IMR-90 (cell line): ENCODE data around the gene PRKD1. TPM values are rescaled to one million over a fixed set of nuclear protein-coding genes. Genes with fewer than 3 reads are reported as not detected.

ENCODE experiments used
- ATAC-seq: fragments of 200-7000 bp; cut with Tn5 transposase; 2 replicates; pipeline ENCODE4 v1.9.1; 2020; ENCODE audit warnings: low read depth, mild to moderate bottlenecking, moderate library complexity
- BruUV-seq: library from RNA; stranded (reverse); fragments of 400-500 nt; replicated peaks from 2 replicates; lab custom pipeline; 2021; lab: Mats Ljungman, UMichigan
- CTCF ChIA-PET: fragments of 300-600 bp; formaldehyde crosslinking; extraction: SDS; loops from one replicate; lab custom pipeline; 2021; ENCODE audit warnings: antibody characterized with exemption; lab: Yijun Ruan, JAX
- POLR2A ChIA-PET: fragments of 300-600 bp; sonication (Branson Sonifier 250); formaldehyde crosslinking; loops from one replicate; lab custom pipeline; 2022; ENCODE audit warnings: antibody characterized with exemption; ENCODE audit not compliant: unreplicated experiment; lab: Charles Lee
- DNase-seq: peaks from one replicate; pipeline ENCODE4 v3.0.0; 2013
- H2AFZ ChIP-seq: replicated peaks from 2 replicates; pipeline ENCODE3; 2013; ENCODE audit warnings: low read length, mild to moderate bottlenecking; ENCODE audit not compliant: poor library complexity
- H2AK5ac ChIP-seq: 2 replicates; pipeline ENCODE4 v1.6.1; 2013; ENCODE audit warnings: low read depth, low read length, inconsistent platforms
- H2AK9ac ChIP-seq: replicated peaks from 2 replicates; pipeline ENCODE3; 2013; ENCODE audit warnings: mild to moderate bottlenecking, low read depth, low read length, moderate library complexity; ENCODE audit not compliant: poor library complexity
- H2BK120ac ChIP-seq: 2 replicates; pipeline ENCODE4 v1.6.1; 2013; ENCODE audit warnings: low read depth, low read length, inconsistent platforms
- H2BK15ac ChIP-seq: 3 replicates; pipeline ENCODE4 v1.6.1; 2013; ENCODE audit warnings: low read depth, low read length, inconsistent platforms
- H2BK20ac ChIP-seq: 2 replicates; pipeline ENCODE4 v1.6.1; 2013; ENCODE audit warnings: low read depth, mild to moderate bottlenecking, inconsistent platforms, low read length, moderate library complexity
- H2BK5ac ChIP-seq: 2 replicates; pipeline ENCODE4 v1.6.1; 2013; ENCODE audit warnings: mild to moderate bottlenecking, low read depth, low read length, inconsistent platforms; ENCODE audit not compliant: poor library complexity, severe bottlenecking
- H3K14ac ChIP-seq: replicated peaks from 2 replicates; pipeline ENCODE4 v1.6.1; 2013; ENCODE audit warnings: low read depth, low read length, inconsistent platforms
- H3K18ac ChIP-seq: 2 replicates; pipeline ENCODE4 v1.6.1; 2013; ENCODE audit warnings: low read depth, low read length, control low read depth
- H3K23ac ChIP-seq: 2 replicates; pipeline ENCODE4 v1.6.1; 2013; ENCODE audit warnings: low read depth, low read length, inconsistent platforms
- H3K27ac ChIP-seq: 2 replicates; pipeline ENCODE4 v1.5.1; 2013; ENCODE audit warnings: mild to moderate bottlenecking, control low read depth, low read length; ENCODE audit not compliant: insufficient read depth
- H3K27me3 ChIP-seq: 2 replicates; pipeline ENCODE4 v1.6.1; 2013; ENCODE audit warnings: low read length; ENCODE audit not compliant: control insufficient read depth, insufficient read depth
- H3K36me3 ChIP-seq: 2 replicates; pipeline ENCODE4 v1.6.1; 2013; ENCODE audit warnings: low read length, mixed read lengths; ENCODE audit not compliant: control insufficient read depth, insufficient read depth
- H3K4ac ChIP-seq: 2 replicates; pipeline ENCODE4 v1.6.1; 2013; ENCODE audit warnings: low read depth, low read length, inconsistent platforms
- H3K4me1 ChIP-seq: 2 replicates; pipeline ENCODE4 v1.6.1; 2013; ENCODE audit warnings: low read length, mixed read lengths; ENCODE audit not compliant: control insufficient read depth, insufficient read depth
- H3K4me2 ChIP-seq: 2 replicates; pipeline ENCODE4 v1.6.1; 2013; ENCODE audit warnings: low read depth, mild to moderate bottlenecking, control low read depth, low read length, moderate library complexity
- H3K4me3 ChIP-seq: 2 replicates; pipeline ENCODE4 v1.5.1; 2013; ENCODE audit warnings: low read depth, mild to moderate bottlenecking, control low read depth, low read length, moderate library complexity; ENCODE audit not compliant: insufficient read depth
- H3K56ac ChIP-seq: 2 replicates; pipeline ENCODE4 v1.6.1; 2013; ENCODE audit warnings: low read length, inconsistent platforms; ENCODE audit not compliant: insufficient read depth; ENCODE audit errors: extremely low read depth
- H3K79me1 ChIP-seq, 2 experiments: 2 replicates each; pipeline ENCODE4 v1.6.1; 2013; ENCODE audit warnings: low read length in 2 of 2, inconsistent platforms in 1 of 2, low read depth in 1 of 2
- H3K9ac ChIP-seq: 2 replicates; pipeline ENCODE4 v1.6.1; 2013; ENCODE audit warnings: low read depth, low read length, control low read depth
- H3K9me1 ChIP-seq: 2 replicates; pipeline ENCODE4 v1.6.1; 2013; ENCODE audit warnings: low read length, inconsistent platforms; ENCODE audit not compliant: insufficient read depth
- H3K9me3 ChIP-seq: 2 replicates; pipeline ENCODE4 v1.6.1; 2013; ENCODE audit warnings: low read length; ENCODE audit not compliant: control insufficient read depth, insufficient read depth
- H4K20me1 ChIP-seq: 2 replicates; pipeline ENCODE4 v1.6.1; 2013; ENCODE audit warnings: low read length, inconsistent platforms; ENCODE audit not compliant: insufficient read depth
- H4K5ac ChIP-seq: 2 replicates; pipeline ENCODE4 v1.6.1; 2013; ENCODE audit warnings: mild to moderate bottlenecking, low read depth, low read length, control low read depth
- H4K8ac ChIP-seq, 2 experiments: 2 replicates each; pipeline ENCODE4 v1.6.1; 2013; ENCODE audit warnings: low read depth in 2 of 2, low read length in 2 of 2, control low read depth in 1 of 2, inconsistent platforms in 1 of 2
- H4K91ac ChIP-seq: 2 replicates; pipeline ENCODE4 v1.6.1; 2013; ENCODE audit warnings: low read depth, low read length, inconsistent platforms; ENCODE audit not compliant: insufficient read depth
- CHD1 ChIP-seq: IDR thresholded peaks from 2 replicates; pipeline ENCODE4 v1.6.1; 2012; ENCODE audit warnings: low read depth, low read length, improper control_type of control experiment
- MAFK ChIP-seq: IDR thresholded peaks from 2 replicates; pipeline ENCODE4 v1.6.1; 2012; ENCODE audit warnings: low read depth, low read length, improper control_type of control experiment
- NFE2L2 ChIP-seq: fragments of 150-350 bp; IDR thresholded peaks from 2 replicates; pipeline ENCODE4 v1.6.1; 2016; ENCODE audit warnings: low read depth, mild to moderate bottlenecking, low read length
- WGBS, 2 experiments: methylation state at CpG; one replicate each; pipeline versions ENCODE4 v1.1.5 to v1.1.7; 2013; ENCODE audit warnings: missing lambda C conversion rate in 2 of 2; ENCODE audit not compliant: insufficient read length in 1 of 2; ENCODE audit errors: extremely low coverage in 2 of 2; 5-methylcytosine and 5-hydroxymethylcytosine counted together
- dilution Hi-C: fragments of 300-500 bp; cut with HindIII; formaldehyde crosslinking; loops from one replicate; pipeline ENCODE4 v1.14.3; 2018; ENCODE audit warnings: low sequenced_read_pairs; ENCODE audit not compliant: unreplicated experiment
- in situ Hi-C: fragments of 300-500 bp; cut with MboI; formaldehyde crosslinking; loops from 3 replicates; pipeline ENCODE4 v1.14.3; 2019; ENCODE audit warnings: low sequenced_read_pairs, inconsistent platforms, mixed read lengths
- intact Hi-C: fragments of 100-400 bp; cut with micrococcal nuclease; formaldehyde crosslinking; loops from 2 replicates; pipeline ENCODE4 v1.10.0; 2022
- polyA plus RNA-seq, 3 experiments: library from polyadenylated mRNA; depleted of rRNA; stranded (reverse); fragments of >200 nt; gene quantifications; 2 replicates each; pipeline ENCODE4 v1.2.3, GENCODE V29; 2012; ENCODE audit warnings: low replicate concordance in 1 of 3
- total RNA-seq: library from RNA; depleted of rRNA; stranded (reverse); fragments of >200 nt; gene quantifications from 2 replicates; pipeline ENCODE4 v1.2.3, GENCODE V29; 2012

The PRKD1 gene
- total and polyA plus RNA-seq, 2 of the 4 experiments (the other 2 are of a cell fraction): 12.9 to 14.2 TPM

GRCh38 chr14:29643433-29644211 is 284.0 kb downstream of the PRKD1 start:
- Histone ChIP-seq H3K14ac (no peak overlapping the region), H2AFZ (no peak overlapping the region), H2BK15ac (no peak overlapping the region), H3K27me3 (no peaks in the 10 kb centered on the region), H4K91ac (no peak overlapping the region), H4K8ac (no peak overlapping the region), H3K9me3 (peaks cover 17% of the 10 kb centered on the region), H3K23ac (no peak overlapping the region), H2BK120ac (no peak overlapping the region), H2BK20ac (no peak overlapping the region), H3K18ac (no peak overlapping the region), H3K4me3 (no peak overlapping the region), H3K79me1 (no peaks in the 10 kb centered on the region; a peak in 1 of 4 replicates), H4K20me1 (no peaks in the 10 kb centered on the region), H4K5ac (no peak overlapping the region), H3K36me3 (0 out of 2 replicates have a peak, but pooled peaks cover 2% of the 10 kb centered on the region), H3K4me2 (no peak overlapping the region), H2BK5ac (no peak overlapping the region), H3K9me1 (no peaks in the 10 kb centered on the region), H2AK5ac (no peak overlapping the region), H3K9ac (no peak overlapping the region), H2AK9ac (no peak overlapping the region), H3K56ac (no peak overlapping the region), H3K4ac (no peak overlapping the region), H3K4me1 (peaks cover 6% of the 10 kb centered on the region), H3K27ac (no peak overlapping the region)
- in situ Hi-C loops: no loop called here
- DNase-seq (peak; percentile 60), ATAC-seq (peak; percentile 51; the same call in 1 of the 2 replicates)
- TF ChIP-seq CHD1 (no peak), MAFK (peak; percentile 99), NFE2L2 (peak; percentile 96)
- WGBS, 2 experiments: no CpG with 5 or more reads among the region's 5 CpGs
- no TSS peak for BruUV-seq
- POLR2A ChIA-PET: no interaction called here
- dilution Hi-C loops: no loop called here
- intact Hi-C loops: no loop called here
- CTCF ChIA-PET: no interaction called here
